SW 1271 (cell line): ENCODE data around the gene CSMD2.
"Not testable (repeated sequence)": the region's sequence is repeated elsewhere in the genome, so short reads cannot be mapped to it uniquely, and the experiment has no call there.

Experiments used
- DNase-seq, 2 experiments: peaks; one replicate each; lab custom pipeline; 2025; lab: John Stamatoyannopoulos, UW

CSMD2 gene

DNA sequence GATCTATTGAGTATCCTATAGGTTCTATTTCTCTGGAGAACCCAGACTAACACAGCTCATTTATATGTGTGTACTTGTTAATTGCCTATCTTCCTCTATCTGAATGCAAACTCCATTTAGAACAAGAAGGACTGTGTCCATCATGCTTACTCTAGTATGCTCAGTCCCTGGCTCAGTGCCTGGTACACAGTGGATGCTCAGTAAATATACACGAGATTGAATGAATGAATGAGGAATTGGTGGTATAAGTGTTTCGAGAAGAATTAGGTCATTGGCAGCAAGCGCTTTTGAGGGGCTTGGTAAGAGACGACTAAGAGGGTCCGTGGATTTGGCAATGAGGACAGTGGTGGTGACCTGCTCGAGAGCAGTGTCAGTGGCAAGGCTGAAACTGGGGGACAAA is 112.5 kb downstream of the CSMD2 start:
- no peak for DNase-seq

DNA sequence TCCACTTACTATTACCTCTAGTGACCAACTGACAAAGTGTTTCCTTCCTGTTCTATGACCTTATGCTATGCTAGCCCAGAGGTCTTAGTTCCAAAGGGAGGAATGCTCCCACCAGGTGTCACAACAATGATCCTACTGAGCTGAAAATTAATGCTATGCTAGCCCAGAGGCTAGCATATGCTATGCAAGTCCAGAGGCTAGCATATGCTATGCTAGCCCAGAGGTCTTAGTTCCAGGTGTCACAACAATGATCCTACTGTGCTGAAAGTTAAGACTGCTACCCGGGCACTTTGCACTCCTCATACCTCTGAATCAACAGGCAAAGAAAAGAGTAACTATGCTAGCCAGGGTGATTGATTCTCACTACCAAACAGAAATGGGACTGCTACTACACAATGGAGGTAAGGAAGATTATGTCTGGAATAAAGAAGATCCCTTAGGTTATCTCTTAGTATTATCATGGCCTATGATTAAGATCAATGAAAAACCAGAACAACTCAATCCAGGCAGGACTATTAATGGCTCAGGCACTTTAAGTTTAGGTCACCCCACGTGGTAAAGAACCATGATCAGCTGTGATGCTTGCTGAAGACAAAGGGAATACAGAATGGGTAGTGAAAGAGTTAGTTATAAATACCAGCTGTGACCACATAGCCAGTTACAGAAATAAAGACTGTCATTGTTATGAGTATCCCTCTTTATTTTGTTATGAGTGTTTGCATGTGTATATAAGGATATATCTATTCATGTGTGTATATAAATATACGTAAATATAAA is 114.1 kb downstream of the CSMD2 start:
- no peak for DNase-seq

DNA sequence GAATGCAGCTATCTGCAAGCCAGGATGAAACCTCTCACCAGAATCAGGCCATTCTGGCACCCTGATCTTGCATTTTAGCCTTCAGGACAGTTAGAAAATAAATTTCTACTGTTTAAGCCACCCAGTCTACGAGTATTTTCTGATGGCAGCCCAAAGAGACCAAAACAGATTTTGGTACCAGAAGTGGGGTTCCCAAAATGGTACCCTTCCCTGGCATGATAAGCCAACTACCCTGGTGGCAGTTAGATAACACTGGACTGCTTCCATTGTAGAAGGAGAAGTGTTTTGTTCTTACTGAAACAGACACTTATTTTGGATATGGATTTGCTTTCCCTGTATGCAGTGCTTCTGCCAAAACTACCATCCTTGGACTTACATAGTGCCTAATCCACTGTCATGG is 115.0 kb downstream of the CSMD2 start:
- DNase-seq = no peak

DNA sequence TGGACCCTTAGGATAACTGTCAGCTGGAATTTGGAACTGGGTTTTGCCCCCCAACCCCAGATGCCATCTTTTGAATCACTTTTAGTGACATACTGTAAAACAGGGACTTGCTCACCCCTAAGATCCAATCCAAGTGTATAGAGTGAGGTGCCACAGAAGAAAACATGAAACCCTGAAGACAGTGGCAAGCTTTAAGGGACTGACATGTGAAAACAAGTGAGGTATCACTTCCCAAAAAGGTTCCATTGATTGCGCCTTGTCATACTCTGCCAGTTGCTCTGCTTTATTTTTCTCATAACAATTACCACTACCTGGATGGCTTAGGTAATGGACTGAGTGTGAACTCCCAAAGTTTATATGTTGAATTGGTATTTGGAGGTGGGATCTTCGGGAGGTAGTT is 115.6 kb downstream of the CSMD2 start:
- no peak for DNase-seq

DNA sequence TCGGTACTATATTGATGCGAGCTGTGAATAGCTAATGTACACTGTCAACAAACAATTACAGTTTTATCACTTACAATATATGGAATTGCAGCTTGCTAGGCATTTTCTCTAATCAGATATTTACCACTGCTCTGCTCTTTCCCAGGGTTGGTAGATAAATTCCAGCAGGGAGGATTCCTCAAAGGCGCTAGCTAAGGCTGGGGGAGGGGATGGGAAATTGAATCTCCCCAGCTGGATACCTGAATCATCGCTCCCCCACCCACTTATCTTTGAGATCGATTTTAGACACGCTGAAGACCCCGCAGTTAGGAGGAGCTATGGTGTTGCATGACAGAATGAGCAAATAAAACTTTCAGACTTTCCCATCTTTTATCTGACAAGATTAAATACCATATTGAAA is 127.2 kb downstream of the CSMD2 start:
- no peak for DNase-seq

DNA sequence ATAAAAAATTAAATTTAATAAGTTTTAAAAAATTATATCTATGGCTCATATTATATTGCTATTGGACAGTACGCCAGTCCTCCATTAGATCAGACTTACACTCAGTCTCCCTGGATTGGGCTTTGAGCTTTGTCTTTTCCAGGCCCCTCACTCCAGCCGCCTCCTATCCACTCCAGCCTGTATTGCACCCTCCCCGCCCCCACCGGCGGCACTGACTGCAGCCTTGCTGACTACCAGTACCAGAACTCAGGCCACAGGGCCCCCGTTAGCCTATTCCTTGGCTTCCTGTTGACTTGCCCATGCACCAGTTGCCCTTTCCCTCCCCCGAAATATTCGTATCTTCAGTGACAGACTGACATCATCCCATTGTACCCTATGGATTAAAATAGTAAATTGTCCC is 127.9 kb downstream of the CSMD2 start:
- DNase-seq = no peak

DNA sequence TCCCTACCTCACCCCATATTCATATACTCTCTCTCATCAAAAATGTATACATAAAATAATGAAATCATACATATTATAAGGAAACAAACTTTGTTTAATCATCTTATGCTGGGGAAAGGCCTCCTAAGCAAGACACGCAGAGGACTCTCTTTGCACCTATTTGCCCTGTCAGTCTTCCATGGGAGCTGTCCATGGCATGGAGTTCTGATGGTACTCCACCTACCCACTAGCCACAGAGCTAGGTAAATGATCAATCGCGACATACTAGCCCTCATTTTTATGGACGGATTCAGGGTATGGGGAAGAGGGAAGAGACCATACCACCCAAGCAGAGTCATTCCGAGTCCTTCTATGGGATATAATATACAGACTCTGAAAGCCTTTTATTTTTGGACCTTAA is 131.0 kb downstream of the CSMD2 start:
- DNase-seq = no peak

DNA sequence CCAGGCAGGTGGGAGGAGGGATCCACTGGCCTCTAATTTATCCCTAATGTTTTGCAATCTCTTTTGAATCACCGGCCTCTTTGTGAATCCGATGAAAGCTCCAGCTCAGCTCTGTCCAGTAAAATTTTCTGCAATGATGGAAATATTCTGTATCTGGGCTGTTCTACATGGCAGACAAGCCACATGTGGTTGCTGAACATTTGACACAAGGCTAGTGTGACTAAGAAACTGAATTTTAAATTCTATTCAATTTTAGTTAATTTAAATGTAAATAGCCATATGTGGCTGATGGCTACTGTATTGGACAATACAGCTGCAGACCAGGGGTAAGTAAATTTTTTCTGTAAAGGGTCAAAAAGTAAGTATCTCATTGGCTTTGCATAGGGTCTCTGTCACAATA is 135.1 kb downstream of the CSMD2 start:
- DNase-seq = no peak

DNA sequence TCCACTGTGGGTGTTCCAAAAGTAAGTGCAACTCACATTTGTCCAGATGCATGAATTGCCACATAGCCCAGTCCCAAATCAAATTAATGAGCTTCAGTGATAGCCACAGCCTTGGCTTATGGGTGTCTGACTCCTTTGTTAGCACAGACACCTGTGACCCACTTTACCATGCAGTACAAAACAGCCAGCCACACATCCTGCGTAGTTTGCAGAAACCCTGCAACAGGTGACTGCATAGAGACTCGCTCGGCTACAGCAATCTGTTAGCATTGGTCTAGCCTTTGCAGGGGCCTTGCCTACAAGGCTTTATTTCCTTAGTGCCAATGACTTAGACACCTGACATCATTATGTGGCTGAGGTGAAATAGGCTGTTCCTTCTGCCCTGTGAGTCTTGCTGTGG is 135.5 kb downstream of the CSMD2 start:
- no peak for DNase-seq

DNA sequence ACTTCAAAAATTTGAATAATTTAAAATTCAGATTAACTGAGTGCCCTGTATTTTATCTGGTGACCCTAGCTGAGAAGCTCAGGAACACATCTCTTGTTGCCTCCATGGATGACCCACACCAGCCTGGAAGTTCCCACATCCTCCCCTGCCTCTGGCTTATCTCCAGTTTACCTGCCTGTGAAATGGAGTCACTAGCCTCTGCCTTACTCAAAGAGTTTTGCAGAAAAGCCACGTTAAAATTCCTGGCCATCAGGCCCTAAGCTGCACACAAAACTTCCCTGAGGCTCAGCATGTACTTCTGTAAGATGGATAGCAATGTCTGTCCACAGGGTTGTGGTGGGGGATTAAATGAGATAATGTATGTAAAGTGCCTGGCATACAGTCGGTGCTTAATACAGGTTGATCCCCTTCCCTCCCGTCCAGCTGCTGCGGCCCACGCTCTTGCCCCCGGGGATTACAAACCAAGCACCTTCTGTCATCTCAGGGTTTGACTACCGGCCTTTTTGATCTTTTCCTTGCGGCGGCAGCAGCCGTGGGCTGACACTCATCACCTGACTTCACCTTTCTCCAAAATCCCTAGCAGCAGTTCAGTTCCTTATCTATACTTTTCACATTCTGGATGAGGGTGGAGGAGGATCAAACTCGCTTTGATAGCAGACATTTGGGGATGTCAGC is 136.5 kb downstream of the CSMD2 start:
- no peak for DNase-seq

DNA sequence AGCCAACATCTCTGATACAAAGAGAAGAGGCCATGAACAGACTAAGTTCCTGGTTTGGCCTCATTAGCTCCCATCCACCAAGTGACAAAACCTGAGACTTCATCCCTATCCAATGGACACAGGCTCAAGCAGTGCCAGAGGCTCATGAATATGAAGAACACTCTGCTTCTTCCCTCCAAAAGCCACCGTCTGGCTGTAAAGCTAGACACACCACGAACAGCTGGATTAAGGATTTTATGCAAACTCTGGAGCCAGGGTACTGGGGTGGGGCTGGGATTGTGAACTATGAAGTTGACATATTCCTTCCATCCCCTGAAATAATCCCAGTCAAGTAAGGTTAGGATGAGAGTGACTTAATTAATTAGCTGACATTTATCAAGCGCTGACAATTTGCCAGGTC is 139.4 kb downstream of the CSMD2 start:
- DNase-seq = no peak

DNA sequence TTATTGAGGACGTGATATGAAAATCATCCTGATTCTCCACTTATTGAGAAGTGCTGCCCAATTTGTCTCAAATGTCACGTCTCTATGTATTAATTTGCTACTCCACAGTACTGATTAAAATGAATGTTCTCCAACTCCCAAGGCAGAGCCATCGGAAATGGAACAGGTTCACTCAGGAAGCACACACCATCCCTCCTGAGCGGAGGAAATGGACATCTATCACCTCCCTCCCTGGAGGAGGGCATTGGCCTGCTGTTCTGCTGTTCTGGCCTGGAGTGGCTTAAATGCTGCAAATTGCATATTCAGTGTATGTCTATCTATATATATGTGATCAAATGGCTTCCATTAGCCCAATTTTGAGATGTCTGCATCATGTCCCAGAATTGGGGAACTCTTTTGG is 140.5 kb downstream of the CSMD2 start:
- DNase-seq = no peak

DNA sequence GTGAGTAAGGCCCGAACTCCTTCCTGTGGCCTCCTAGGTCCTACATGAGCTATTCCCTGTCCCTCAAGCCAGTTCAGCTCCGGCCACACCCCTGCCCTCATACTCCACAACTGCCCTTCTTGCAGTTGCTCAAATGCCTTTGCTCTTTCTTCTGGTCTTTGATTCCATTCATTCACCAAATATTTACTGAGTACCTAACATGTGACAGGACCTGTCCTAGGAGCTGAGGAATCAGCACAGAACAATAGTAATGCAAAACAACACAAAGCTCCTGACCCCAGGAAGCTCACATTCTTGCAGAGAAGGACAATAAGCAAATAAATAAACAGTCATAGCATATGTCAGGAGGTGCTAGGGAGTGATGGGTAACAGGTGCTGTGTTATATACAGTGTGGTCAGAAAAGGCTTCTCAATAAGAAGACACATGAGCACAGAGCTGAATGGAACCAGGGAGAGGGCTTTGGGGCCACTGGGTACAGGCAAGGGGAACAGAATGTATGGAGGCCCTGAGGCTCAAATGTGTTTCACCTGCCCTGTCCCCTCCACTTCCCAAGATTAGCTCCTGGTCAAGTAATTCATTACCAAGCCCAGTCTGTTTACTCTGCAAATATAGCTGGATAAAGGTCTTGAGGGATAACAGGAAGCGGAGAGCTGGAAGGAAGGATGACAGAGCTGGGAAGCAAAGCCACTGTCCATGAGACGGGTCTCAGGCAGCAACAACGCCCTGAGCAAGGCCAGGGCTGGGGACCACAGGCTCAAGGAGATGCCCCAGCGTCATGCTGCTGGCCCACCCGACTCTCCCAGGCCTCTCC is 145.1 kb downstream of the CSMD2 start:
- DNase-seq = no peak

DNA sequence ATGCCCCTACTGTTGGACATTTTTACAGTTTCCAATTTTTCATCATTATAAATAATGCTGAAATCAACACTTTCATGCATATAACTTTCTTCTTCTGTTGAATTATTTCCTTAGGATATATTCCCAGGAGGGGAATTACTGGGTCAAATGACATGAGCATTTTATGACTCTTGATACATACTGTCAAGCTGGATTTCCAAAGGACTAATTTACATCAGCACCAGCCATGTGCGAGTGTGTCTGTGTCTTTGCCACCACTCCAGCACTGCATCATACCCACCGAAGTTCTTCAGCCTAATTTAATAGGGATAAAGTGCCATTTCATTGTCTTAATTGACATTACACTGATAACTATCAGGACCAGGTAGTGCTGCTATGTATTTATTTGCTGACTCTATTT is 146.7 kb downstream of the CSMD2 start:
- DNase-seq = no peak

DNA sequence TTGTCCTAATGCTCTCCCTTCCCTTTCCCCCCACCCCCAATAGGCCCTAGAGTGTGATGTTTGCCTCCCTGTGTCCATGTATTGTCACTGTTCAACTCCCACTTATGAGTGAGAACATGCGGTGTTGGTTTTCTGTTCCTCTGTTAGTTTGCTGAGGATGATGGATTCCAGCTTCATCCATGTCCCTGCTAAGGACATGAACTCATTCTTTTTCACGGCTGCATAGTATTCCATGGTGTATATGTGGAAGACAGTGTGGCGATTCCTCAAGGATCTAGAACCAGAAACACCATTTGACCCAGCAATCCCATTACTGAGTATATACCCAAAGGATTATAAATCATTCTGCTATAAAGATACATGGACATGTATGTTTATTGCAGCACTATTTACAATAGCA is 148.7 kb downstream of the CSMD2 start:
- not testable (repeated sequence) for DNase-seq

DNA sequence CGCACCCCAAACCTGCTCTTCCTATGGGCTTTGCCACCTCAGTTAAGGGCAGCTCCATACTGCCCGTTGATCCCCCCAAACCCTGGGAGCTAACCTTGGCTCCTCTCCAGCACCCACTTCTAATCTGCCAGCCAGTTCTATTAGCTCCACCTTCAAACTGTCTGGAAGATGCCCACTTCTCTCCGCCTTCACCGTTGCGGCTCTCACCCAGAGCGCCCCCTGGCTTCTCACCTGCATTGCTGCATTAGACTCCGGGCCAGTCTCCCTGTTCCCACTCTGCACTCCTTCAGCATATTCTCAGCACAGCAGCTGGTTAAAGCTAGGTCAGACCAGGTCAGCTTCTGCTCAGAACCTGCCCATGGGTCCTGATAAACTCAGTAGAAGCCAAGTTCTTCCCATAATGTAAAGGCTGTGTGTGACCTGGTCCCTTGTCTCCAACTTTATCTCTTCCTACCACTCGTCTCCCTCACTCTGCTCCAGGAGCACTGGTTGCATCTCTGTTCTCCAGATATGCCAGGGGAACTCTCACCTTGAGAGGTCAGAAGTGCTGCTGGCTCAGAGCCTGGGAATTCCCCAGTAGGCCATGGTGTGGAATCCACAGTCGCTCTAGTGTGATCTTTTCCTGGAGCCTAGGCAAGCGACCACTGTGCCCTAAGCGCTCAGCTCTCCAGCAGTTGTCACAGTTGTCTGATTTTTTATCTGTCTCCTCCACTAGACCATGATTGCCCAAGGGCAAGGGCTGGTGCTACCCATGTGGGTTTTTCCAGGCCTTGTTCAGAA is 150.9 kb downstream of the CSMD2 start:
- DNase-seq = no peak

DNA sequence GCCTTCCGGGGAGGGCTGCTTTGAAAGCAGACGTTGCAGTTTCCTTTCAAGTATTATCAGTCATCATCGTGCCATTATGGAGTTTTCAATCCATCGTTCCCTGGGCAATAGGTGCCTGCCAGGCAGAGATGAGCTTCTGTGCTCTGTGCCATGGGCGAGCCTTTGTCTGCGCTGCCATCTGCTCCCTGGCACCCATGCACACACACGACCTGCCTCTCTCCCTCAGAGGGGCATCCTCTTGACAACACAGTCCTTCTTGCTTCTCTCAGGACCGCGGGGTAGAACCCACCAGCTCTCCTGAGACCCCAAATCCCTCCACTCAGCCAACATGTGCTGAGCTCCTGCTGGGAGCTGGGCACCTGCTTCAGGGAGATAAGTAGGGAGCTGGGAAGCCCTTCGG is 151.9 kb downstream of the CSMD2 start:
- DNase-seq = no peak

DNA sequence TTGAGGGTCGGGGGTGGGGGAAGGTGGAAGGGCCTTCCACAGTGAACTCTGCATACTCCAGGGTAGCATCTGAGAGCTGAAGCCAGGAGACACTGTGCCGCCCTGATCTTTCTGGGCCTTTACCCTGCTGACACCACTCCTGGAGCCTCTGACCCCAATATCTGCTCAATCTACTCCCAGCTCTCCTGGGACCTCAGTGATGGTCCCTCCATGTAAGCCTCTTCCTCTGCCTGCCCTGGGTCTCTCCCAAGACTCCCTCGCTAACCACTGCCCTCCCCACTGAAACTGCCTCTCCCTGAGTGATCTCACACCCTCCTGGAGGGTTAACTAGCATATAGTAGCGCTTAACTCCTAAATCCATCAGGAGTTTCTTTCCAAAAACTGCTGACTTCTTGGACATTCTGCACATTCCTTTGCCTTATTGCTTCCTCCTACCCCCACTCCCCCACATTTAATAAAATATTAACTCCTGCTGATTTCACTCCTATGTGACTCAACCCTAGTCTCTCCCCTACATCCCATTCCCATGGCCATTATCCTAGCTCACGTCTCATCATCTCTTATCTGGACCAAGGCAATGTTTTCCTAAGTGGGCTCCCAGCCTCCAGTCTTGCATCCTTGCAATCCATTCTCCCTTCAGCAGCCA is 155.6 kb downstream of the CSMD2 start:
- no peak for DNase-seq

DNA sequence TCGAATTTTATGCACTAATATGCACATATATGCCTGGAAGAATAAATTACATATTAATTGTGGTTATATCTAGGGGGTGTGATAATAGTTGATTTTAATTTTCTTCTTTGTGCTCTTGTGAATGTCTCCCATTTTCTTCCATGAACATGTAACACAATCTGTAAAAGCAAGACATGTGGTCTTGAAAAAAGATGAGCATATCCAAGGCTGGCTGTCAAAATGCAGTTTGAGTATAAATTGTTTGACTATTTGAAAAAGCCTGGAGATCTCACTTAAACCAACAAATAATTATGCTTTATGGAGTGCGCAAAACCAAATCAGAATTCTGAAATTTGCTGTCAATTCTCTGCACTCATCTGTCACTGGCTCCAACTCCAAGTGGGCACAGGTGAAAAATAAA is 157.3 kb downstream of the CSMD2 start:
- no peak for DNase-seq

DNA sequence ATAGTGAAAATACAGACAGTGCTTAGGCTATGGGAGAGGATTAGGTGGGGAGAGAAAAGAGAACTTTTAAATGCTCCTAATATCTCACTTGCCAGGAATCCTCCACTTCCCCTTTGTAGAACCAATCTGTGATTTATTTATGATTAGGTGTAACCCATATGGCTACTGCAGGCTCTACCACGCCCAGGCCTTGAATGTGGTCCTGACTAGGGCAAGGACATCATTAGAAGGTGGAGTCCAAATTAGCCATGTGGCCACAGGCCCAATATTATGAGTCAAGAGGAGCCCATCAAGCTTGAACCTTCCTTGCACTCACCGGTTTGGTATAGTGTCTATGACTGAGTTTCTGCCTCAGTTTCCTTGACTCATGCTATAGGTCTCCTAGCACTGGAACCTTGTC is 159.7 kb downstream of the CSMD2 start:
- no peak for DNase-seq

DNA sequence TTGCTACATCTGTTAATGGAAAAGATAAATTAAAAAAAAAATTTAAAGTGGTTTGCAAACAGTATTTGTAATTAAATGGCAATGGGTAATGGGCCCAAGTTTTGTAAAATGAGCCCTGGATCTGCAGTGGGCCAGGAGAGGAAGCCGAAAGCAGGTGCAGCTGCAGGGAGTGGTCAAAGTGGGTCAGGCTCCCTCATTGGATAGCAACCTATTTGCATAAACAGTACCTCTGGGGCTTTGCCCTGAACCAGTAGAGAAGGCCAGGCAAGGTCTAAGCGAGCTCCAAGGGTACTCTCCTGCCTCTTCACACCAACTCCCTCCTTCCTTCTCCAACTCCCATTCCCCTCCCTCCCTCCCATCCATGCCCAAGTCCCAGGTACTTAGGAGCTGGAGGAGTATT is 162.2 kb downstream of the CSMD2 start:
- DNase-seq = no peak
